NCI-H2227 treated with DMSO at 0.1 percent for 48 hours (cell line): ENCODE data around the gene SCFD2.
"Not testable (repeated sequence)": the region's sequence is repeated elsewhere in the genome, so short reads cannot be mapped to it uniquely, and the experiment has no call there.

Source experiments
- DNase-seq: peaks from one replicate; lab custom pipeline; 2025; lab: John Stamatoyannopoulos, UW

Gene SCFD2

DNA sequence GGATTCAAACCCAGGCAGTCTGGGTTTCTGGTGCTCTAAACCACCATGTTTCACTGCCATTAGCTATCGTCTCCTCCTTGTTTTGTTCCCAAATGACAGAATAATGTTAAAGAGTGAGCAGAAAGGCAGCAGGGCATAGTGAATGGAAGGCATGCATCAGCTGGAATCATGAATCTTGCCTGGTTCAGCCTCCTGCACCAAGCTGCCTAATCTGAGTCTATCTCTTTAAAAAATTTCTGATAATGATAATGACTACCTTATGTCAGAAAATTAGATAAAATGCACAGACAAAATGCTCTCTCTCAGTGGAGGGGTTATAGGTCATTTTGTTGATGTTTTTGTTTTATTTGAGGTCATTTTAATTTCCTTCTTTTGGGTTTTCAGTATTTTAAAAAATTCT lies 316.3 kb downstream of the SCFD2 start:
- DNase-seq, result no peak

- no peak for DNase-seq
Observed at GRCh38 chr4:53044651-53044960, 321.3 kb downstream of the SCFD2 start.

DNA sequence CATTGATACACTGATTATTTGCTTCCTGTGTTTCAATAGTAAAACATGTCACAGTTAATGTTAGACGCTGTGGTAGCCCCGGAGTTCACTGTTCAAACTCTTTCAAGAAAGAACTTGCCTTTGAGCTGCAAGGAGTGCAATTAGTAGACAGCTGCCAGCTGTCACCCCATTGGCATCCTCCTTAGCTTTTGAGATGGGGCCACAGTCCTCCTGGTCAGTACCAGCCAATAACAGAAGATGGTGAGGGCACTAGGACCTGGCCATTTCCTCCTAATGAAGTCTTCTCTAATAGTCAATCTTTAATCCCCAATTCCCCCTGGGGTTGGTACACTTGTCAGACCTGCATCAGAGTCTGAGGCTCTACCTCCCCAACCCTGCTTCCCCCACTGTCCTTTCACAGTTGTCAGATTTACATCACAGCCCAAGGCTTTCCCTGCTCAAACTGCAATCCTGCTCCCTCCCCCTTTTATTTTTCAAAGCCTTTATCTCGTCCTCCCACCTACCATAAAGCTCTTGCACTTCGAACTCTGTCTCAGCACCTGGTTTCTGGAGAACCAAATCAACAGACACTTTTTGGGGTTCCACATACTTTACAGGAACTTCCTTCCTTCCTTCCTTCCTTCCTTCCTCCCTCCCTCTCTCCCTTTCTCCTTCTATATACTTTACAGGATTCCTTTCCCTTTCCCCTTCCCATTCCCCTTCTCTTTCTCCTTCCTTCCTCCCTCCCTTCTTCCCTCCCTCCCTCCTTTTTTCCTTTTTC lies 321.8 kb downstream of the SCFD2 start:
- DNase-seq, result no peak

GRCh38 chr4:53043055-53043454 lies 322.8 kb downstream of the SCFD2 start:
- DNase-seq, result no peak

DNA sequence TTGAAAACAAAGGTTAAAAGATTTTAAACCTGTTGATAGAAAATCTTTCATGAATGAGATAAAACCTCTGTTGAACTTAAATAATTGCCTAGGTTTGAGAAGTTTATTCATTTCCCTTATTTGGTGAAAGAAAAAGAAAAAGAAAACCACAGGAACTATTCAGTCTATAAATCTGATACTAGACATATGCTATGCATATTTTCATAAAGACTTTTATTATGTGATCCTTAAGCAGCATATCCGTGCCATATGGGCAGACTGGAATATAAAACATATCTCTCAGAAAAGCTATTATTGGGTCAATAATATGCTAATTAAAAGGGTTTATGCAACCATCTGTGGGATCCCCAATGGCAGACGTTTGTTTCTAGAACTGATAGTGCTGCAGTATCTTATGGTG lies 325.0 kb downstream of the SCFD2 start:
- no peak for DNase-seq

DNA sequence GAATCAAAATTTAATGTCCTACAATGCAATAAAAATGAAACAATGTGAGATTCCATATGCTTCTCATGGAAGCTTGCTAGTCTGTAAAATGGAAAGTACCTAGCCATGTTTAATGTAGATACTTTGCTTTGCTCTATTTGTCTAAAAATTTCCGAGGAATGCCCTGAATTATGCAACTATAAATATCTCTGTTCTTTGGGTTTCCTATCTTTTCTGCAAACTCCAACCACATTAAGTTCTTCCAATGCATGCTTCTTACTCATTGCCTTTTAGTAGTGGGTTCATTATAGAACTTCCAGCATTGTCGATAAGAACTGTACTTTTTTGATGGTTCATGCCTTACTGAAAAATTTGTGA lies 325.4 kb downstream of the SCFD2 start:
- no peak for DNase-seq

- no peak for DNase-seq
Observed at GRCh38 chr4:53039741-53040458, 326.0 kb downstream of the SCFD2 start.

GRCh38 chr4:53037892-53038291 lies 328.0 kb downstream of the SCFD2 start:
- DNase-seq, result no peak

GRCh38 chr4:53032908-53033307 lies 333.0 kb downstream of the SCFD2 start:
- not testable (repeated sequence) for DNase-seq

GRCh38 chr4:53026233-53026632 lies 339.6 kb downstream of the SCFD2 start:
- DNase-seq, result no peak

DNA sequence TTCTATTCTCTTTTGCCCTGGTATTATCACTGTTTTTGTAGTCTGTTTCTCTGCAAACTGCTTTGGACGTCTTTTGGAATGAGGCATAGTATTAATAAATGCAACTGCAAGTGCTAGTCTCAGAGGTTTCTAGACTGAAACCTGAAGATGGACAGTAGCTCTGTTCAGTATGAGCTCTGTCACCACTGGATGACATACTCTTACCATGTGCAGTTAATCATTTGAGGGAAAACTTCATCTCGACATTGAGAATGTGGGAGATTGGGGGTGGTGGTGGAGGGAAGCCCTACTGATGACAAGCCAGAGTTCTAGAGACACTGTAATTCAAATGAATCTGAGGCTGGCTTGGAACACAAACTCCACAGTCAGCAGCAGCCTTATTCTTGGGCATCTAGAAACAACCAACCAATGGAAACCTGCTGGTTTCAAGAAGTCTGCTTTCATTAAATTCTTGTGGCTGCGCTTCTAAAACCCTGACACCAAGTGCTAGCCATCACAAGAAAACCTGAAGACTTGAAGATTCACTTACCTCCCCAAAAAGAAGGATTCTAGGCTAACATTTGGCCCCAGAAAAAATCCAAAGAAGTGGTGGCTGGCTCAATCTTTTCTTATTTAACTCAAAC lies 342.1 kb downstream of the SCFD2 start:
- no peak for DNase-seq

DNA sequence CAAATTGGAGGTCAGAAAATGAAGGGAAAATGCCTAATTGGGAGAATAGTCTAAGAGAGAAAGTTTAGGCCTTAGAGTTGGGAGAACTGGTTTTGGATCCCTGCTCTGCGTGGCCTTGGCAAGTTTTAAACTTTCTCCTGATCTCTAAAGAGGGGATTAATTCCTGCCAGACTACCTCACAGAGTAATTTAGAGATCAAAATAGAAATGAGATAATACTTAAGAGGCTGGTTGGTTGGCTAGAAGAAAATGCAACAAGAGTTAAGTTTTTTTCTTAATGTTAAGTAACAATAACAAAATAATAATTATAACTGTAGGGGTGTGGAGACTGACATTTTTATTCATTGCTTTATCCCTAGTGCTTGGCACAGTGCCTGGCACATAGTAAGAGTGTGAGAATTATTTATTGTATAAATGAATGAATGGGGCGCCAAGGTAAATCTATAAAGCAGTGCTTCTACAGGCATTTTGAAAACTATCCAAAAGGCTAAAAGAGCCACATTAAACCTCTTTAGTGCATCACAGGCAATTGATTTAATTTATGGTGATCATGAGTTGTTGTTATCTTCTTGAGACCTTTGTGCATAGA lies 343.3 kb downstream of the SCFD2 start:
- DNase-seq, result no peak

- no peak for DNase-seq
Observed at GRCh38 chr4:53021754-53022512, 343.9 kb downstream of the SCFD2 start.

- no peak for DNase-seq
Observed at GRCh38 chr4:53019485-53020382, 346.1 kb downstream of the SCFD2 start.

GRCh38 chr4:53018471-53018870 lies 347.4 kb downstream of the SCFD2 start:
- DNase-seq, result no peak

DNA sequence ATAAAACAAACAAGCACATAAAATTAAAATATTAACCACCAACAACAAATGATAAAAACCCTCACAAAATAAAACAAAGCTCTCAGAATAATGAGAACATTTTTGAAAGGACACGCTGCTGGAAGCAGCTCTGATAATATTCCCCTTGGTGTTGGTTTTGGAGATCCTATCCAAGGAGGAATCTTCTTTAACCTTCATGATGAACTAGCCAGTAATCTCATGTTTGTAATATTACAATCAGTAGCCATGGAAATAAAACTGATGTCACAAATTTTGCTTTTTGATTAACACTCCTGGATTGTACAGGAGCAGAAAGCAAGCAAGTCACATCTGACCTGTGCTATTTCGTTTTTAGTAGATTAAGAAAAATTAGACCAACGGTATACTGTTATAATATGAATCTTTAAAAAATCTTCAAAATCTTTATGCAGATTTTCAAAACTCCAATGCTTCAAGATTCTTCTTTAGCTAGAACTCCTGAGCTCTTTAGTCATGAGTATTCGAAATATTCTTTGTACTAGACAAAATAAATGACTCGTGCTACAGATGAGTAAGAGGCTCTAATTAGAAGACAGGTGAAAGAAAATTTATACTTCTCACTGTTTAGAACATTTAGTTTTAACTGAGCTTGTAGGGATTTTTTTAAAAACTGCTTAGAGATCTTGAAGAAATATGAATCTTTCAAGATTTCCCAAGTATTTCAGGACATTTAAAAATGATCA lies 349.6 kb downstream of the SCFD2 start:
- DNase-seq, result no peak

- peak; percentile 47 for DNase-seq
Observed at GRCh38 chr4:53015681-53016080, 350.2 kb downstream of the SCFD2 start.

DNA sequence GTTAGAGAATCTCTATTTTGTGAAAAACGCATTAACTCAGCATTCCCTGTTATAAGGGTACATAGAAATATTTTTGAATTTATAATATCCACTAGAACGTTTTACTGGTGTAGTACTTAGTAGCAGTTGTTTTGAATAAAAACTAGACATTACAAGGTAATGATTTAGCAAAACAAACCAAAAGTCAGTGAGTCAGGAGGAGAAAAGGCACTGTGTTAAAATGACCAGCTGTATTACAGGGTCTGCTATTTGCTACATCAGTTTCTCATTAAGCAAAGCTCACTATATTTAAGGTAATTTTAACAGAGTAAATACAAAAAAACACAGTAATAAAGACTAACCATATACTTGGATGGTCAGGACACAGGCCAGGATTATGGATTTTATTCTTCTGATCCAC lies 351.0 kb downstream of the SCFD2 start:
- DNase-seq, result no peak

GRCh38 chr4:53013873-53014775 lies 351.7 kb downstream of the SCFD2 start:
- no peak for DNase-seq

DNA sequence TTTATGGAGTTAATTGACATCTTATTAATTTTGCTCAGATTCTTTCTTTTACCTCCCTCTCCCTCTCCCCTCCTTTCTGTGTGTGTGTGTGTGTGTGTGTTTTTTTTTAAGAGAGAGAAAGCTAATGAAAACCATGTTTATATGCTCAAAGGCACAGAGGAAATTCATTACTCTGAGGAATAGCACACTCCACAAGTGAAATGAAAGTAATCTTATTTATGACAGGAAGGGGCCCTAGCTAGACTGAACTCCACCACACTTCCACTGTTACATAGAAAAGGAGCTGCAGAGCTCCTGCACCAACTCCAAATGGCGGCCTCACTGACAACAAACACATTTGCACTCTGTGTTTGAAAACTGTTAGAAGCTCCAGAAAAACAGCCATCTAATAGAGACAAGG lies 353.1 kb downstream of the SCFD2 start:
- no peak for DNase-seq
